Left ventricle myocardium superior (tissue), 1 donor: Measurements from ENCODE around the gene PITPNM3. TPM values are rescaled to one million over a fixed set of nuclear protein-coding genes. Genes with fewer than 3 reads are reported as not detected.

Experiments
- ATAC-seq: fragments of 200-7000 bp; cut with Tn5 transposase; one replicate; pipeline ENCODE4 v1.9.1; 2020; ENCODE audit warnings: mild to moderate bottlenecking, moderate library complexity
- DNase-seq: peaks from one replicate; pipeline ENCODE4 v3.0.0-alpha.2; 2020
- intact Hi-C: fragments of 100-400 bp; cut with micrococcal nuclease; formaldehyde crosslinking; loops from one replicate; pipeline ENCODE4 v1.11.0; 2022
- total RNA-seq: library from RNA; stranded (reverse); fragmentation: NEBNext Ultra II Directional; extraction: Animal tissue kit (Norgen Biotek cat#: 25700); gene quantifications from one replicate; pipeline ENCODE4 v1.2.1, GENCODE V29; 2021
- donor health status: DM: no; HTN: yes; CAD: no; lungs with severe emphysema.

PITPNM3 gene
- total RNA-seq, 1 donor from 2014 or later = 0.59 TPM

DNA sequence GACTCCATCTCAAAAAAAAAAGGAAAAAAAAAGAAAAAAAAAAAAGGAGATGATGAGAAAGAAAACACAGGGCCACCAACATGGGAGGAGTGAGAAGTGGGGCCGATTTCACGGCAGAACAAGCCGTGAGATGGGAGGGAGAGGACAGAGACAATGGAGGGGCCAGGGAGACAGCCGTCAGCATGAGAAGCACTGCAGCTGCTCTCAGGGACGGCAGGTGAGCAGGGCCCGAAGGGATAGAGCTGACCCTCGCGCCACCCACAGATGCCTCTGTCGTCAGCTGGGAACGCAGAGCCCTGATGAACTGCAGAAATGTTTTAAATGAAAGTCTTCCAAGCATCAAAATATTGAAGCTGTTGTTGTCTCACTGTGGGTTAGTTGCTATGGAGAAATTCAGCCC is 20.3 kb downstream of the PITPNM3 start:
- intact Hi-C loops = no loop called here
- DNase-seq (no peak), ATAC-seq (no peak)

DNA sequence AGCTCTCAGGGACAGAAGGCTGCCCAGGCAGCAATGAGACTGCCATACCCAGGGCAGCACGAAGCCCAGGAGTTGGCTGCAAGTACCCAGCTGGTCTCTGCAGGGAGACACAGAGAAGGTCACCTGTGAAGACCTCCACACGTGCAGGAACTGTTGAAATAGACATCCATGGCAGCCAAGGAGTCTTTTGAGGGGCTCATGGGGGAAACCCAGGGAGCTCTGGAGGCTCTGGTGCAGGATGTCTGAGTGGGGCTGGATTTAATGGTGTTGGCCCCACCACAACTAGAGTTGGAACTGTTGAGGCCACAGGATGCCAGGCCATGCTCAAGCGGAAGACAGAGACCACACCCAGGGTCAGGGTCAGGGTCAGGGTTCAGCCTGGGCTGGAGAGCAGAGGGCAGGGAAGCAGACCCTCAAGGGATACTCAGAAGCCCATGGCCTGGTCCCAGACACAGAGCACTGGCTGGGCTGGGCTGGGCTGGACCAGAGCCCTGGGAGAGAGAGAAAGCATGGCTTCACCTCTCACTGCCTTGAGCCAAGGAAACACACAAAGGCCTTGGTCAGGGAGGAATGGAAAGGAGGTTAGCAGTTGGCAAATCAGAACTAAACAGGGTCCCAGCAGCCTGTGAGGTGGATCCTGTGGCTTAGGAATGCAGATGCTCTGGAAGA is 21.4 kb downstream of the PITPNM3 start:
- DNase-seq (no peak), ATAC-seq (no peak)
- intact Hi-C loops = no loop called here

DNA sequence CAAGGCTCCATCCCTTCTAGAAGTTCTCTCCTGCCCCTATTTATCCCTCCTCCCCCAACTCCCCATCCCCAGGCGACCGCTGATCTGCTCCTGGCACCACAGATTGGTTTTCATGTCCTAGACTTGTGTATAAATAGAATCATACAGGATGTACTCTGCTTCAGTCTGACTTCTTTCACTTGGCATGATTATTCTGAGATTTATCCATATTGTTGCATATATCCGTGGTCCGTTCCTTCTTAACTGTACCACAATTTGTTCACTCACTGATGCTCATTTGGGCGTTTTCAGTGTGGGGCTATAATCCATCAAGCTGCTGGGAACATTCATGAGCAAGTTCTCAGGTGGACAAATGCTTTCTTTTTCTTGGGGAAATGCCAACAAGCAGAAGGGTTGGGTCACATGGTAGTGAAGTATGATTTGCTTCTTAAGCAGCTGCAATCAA is 23.9 kb downstream of the PITPNM3 start:
- peak; percentile 51 for ATAC-seq
- intact Hi-C loops = no loop called here
- no peak for DNase-seq

DNA sequence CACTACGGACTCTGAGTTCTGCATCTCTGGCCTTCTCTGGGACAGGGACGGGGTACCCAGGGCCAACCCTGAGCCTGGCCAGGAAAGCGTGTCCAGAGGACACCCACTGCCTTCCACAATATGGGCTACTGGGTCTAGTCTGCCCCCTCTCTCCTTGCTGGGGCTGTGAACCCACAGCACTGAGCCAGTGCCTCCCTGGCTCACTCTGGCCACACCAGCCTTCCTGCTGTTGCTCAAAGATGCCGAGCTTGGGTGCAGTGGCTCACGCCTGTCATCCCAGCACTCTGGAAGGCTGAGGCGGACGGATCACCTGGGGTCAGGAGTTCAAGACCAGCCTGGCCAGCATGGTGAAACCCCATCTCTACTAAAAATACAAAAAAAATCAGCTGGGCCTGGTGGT is 24.8 kb downstream of the PITPNM3 start:
- intact Hi-C loops = no loop called here
- DNase-seq (no peak), ATAC-seq (no peak)

DNA sequence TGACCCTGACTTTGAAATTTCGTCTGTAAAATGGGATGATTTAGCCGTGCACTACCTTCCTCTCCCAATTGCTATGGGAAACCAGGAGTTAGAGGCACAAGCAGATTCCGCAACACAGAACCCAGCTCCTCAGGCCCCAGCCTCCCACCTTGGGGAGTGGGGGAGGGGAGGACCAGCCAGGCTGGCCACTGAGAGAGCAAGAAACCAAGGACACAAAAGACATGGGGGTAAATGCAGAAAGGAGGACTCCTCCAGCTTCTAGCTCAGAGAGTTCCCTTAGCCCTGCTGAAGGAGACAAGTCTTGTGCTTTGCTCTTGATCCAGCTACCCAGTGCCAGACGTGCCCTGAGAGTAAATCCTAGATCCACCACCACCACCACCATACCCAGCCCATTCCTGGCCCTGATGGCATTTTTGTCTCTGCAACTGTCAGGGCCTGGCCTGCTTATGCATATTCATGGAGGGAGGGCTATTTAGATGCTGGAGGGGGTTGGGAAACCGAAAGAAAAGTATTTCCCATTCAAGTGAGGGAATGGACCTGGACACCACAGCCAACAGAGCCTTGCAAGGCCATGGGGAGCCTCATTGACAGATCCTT is 25.9 kb downstream of the PITPNM3 start:
- ATAC-seq (no peak), DNase-seq (no peak)
- intact Hi-C loops = no loop called here

DNA sequence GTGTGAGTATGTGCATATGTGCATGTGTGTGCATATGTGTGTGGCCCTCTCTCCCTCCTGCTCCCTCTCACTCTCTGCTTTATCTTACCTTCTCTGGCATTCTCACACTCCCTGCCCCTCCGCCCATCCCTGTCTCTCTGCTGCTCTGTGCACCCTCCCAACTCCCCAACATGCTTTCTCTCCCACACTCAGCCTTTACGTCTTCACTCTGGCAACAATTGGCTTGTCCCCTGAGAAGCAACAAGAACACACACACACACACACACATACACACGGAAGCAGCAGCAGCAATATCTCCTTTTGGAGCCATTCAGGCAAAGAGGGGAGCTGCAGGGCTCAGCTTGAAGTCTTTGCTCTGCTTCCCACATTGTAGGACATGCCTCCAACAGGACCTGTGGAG is 27.8 kb downstream of the PITPNM3 start:
- intact Hi-C loops = no loop called here
- ATAC-seq = no peak

DNA sequence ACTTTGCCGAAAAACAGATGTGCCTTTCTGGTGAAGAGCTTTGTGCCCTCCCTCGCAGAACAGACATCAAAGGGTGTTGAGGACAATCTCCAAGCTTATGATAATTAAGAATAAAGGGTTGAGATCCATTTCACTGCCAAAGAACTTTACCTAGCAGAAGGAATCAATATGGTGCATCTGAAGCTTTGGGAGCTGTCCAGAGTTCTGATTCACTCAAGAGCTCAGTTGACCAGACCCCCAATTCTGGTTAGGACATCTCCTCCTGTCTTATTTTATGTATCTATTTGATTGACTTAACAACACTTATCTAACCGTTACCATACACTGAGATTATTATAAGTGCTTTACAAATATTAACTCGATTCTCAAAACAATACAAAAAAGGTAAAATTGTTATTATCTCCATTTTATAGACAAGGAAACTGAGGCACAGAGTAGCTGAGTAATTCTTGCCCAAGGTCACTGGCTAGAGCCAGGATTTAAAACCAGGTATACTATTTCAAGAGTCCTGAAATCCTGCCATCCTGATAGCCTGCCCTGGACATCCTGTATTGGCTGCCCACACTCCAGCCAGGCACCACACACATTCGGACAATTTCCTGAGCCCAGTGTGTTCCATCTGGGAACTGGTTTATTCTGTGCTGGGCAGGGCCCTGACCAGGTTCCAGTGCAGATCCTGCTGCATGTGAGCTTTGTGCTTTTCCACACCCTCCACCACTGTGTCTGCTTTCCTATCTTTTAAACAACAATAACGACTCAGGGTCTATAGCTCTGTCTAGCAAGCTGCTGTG is 29.8 kb downstream of the PITPNM3 start:
- no peak for DNase-seq
- intact Hi-C loops = no loop called here

More for the DNA sequence above, 27.8 kb downstream of the PITPNM3 start:
- no peak for DNase-seq

DNA sequence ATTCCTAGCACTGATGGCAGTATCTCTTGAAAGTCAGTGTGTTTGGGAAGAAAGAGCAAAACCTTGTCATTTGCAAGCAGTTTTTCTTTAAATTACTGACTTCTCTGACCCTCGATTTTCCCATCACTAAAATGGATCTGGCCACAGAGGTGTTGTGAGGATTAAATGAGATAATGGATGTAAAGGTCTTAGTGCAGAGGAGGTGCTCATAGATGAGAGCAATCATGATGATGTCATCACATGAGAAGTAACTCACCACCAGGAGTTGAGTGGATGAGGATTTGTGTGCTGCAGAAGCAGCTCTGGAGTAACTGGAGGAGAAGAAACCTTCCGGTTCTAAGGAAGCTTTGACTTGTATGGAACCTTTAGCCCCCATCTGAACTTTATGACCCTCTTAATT is 30.6 kb downstream of the PITPNM3 start:
- DNase-seq (no peak), ATAC-seq (no peak)
- intact Hi-C loops = no loop called here

More for the DNA sequence above, 29.8 kb downstream of the PITPNM3 start:
- no peak for ATAC-seq

DNA sequence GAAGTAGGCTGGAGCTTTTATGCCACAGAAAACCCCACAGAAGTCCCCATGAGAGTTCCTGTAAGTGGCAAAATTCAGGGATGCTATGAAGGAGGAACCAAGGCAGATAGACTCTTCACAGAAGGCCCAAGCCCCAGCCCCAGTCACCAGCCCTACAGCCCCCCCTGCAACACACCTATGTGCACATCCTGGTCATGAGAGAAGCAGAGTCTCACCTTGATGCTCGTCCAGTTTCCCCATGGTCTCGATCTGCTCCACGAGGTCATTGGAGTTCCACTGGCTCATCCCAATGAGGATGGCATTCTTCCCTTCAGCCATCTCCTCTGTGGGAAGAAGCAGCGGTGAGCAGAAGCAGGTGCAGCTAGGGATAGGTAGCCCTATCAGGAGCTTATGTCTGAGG is 31.2 kb downstream of the PITPNM3 start:
- intact Hi-C loops = no loop called here
- ATAC-seq (no peak), DNase-seq (no peak)

DNA sequence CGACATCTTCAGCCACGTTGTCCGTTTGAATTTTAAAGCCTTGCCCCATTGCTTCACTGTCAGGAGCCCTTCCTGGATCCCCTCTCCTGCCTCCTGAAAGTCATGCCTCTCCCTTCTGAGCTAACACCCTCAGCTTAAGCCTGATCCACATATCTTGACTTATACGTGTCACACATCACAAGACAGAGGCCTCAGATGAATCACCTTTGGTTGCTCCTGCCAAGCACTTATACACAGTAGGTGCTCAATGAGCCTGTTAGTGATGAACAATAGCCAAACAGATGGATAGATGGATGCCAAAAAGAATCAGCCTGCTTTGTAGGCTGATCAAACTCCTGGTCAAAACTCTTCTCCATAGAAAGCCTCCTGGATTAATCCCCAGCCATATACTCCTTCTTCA is 31.8 kb downstream of the PITPNM3 start:
- DNase-seq (no peak), ATAC-seq (no peak)
- intact Hi-C loops = no loop called here

DNA sequence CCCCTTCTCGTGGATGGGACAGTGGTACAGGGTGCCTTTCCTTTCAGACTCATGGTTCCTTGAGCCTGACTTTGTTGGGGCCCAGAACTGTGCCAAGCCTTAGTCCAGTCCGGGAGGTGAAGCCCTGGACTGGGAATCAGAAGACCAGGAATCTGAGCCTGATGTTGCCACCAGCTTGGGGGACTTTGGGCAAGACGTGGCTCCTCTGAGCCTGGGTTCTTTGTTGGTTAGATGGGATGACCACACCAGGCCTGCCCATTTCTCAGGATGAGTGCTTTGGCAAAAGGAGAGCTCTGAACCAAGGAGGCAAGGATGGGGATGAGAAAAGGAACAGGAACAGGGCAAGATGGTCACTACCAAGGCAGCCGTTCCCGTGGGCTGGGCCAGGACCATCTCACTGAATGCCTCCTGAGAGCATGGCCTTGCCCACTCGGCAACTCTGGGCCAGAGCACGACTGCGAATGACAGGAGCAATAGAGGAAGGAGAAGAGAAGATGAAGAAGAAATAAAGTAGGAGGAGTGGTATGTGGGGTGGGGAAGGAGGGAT is 32.5 kb downstream of the PITPNM3 start:
- no peak for ATAC-seq
- no peak for DNase-seq
- intact Hi-C loops = no loop called here

DNA sequence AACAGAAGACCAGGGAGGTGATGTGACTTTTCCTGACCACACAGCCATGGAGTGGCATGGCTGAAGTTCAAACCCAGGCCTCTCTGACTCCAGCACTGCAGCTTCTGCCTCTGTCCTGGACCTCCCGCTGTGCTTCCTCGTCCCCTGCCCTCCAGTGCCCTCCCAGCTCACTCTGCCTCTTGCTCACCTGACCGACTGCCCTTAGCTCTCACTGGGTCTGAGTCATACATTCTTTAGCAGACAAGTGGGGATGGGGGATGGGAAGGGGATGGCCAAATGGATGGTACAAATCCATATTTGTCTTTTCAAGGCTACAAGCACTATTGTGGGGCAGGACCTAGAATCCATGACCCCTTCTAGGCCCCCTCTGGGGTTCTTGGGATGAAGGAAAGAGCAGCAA is 33.0 kb downstream of the PITPNM3 start:
- intact Hi-C loops = no loop called here
- DNase-seq = no peak
- no peak for ATAC-seq

DNA sequence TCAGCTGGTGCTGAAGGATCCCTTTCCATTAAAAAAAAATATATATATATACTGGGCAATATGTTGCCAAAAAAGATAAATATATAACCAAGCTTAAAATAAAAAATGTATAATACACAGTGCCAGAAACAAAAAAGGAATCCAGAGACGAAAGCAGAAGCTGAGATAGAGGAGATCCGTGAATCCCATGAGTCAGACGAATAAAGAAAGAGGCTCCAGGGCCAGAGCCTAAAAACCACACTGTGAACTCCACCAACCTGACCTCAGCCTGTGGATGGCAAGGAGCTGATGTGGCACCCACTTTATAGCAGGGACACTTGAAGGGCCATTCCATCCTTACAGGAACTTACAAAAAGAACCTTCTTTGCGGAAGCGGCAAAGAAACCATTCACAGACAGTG is 34.8 kb downstream of the PITPNM3 start:
- ATAC-seq = no peak
- DNase-seq = no peak
- intact Hi-C loops = no loop called here

DNA sequence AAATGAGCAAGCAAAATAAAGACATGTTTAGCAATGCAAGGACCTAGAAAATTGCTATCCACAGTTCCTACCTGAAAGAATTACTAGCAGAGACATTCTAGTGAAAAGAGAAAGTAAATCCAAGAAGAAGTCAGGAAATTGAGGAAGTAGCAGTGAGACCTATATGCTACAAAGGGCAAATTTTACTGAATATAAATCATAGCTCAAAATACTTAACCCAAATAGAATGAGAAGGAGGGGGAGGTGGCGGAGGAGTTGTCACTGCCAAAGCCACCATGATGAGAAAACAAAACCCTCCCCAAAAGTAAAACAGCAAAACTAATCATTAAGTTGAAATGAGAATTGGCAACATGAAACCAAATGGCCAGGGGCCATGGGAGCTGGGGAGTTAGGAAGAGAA is 39.3 kb downstream of the PITPNM3 start:
- DNase-seq (no peak), ATAC-seq (no peak)
- intact Hi-C loops = no loop called here

DNA sequence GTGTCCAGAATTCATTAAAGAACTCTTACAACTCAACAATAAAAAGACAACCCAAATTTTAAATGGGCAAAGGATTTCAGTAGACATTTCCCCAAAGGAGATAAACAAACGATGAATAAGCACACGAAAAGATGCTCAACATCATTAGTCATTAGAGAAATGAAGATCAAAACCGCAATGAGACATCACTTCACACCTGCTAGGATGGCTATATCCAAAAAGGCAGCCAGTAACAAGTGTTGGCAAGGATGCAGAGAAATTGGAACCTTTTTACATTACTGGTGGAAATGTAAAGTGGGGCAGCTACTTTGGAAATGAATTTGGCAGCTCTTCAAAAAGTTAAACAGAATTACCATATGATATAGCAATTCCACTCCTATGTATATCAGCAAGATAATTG is 42.0 kb downstream of the PITPNM3 start:
- DNase-seq = no peak
- ATAC-seq = no peak
- intact Hi-C loops = no loop called here

DNA sequence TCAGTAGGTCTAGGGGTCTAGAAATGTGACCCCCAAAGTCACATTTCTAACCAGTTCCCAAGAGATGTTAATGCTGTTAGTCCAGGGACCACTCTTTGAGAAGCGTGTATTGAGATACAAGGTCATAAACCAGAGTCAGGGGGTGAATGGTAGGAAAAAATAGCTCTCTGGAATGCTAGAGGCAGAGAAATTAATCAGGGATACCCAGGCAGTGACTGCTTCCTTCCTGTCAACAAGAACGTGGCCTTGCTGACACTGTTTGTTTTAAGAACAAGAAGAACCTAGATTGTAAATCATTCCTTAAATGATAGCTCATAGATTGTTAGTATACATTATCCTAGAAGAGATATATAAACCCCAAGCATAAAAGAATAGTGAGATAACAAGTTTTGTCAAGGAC is 43.8 kb downstream of the PITPNM3 start:
- intact Hi-C loops = no loop called here
- no peak for DNase-seq
- ATAC-seq = no peak

DNA sequence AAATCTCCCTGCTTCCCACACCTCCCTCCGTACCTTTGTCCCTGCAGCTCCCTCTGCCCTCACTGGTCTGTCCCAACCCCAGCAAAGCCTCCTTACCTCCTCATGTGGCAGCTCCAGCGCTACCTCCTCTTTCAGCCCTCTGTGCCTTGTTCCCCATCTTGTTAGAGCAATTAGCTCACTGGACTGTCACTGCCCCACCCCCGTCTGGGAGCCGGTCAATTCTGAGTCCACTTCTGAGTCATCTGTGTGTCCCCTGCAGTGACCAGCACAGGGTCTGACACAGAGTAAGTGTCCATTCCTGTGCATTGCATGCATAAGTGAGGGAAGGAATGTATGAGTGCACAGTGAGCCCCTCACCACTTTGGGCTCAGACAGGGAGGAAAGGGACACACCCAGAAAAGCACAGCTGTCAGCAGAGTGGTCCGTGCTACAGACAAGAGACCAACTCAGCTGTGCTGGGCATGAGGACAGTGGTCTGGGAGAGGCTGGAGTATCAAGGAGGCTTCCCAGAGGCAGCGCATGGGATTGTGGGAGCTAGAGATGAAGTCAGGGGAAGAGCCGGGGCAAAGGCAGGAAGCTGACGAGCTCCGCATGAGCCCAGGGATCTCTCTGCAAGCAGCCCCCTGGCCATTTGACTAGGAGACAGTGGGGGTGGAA is 45.9 kb downstream of the PITPNM3 start:
- intact Hi-C loops = no loop called here
- ATAC-seq (no peak), DNase-seq (no peak)

DNA sequence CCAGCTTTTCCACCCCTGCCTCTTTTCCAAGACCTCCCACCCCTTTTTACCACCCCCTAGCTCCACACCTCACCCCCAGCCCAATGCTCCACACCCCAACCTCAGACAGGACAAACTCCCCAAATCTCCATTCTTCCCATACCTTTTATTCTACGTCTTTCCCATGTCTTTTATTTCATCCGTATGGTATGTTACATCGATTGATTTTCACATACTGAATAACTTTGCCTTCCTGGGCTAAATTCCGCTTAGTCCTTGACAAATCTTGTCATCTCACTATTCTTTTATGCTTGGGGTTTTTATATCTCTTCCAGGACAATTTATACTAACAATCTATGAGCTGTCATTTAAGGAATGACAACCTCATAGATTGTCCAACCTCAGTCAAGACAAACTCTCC is 46.4 kb downstream of the PITPNM3 start:
- intact Hi-C loops = no loop called here
- ATAC-seq = no peak
- DNase-seq = no peak

DNA sequence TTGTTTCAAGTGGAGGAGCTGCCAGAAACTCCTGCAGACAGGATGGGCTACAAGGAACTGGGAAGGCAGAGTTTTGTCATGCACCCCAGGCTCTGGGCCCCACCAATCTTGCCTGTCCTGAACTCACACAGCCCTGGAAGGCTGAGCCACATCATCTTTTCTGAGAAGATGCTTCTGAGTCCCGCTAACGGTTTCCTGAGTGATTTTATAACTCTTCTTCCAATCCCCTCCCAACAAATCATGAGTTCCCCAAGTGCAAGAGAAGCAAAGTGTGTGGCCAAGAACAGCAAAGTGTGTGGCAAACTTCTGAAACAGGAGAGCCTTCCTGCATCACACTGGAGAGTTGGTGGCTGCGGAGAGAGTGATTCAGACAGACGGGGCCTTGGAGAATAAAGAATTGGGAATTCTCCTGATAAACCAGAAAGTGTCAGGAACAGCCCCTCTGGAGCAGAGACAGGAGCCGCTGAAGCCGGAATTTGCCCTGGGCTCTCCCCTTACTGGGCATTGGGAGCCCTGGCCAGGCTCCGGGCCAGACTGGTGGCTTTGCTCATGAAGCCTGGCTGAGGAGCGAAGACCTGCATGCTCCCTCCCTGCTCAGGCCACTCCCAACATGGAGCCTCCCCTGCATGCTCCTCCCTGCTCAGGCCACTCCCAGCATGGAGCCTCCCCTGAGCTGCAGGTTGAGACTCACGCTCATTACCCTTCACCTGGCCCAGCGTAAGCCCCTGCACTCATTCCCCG is 47.2 kb downstream of the PITPNM3 start:
- ATAC-seq (no peak), DNase-seq (no peak)
- intact Hi-C loops = no loop called here
